SK-N-SH treated with all-trans-retinoic acid at 6 μM for 48 hours (cell line): ENCODE data around the gene FAM171A2.
"Not testable (repeated sequence)": the region's sequence is repeated elsewhere in the genome, so short reads cannot be mapped to it uniquely, and the experiment has no call there.

Experiments
- ATAC-seq: fragments of 200-7000 bp; cut with Tn5 transposase; 3 replicates; pipeline ENCODE4 v1.9.1; 2020; ENCODE audit warnings: mild to moderate bottlenecking, moderate library complexity
- ARNTL ChIP-seq: fragments of 450-650 bp; formaldehyde crosslinking; IDR thresholded peaks from 2 replicates; pipeline ENCODE4 v1.5.0; 2020; ENCODE audit warnings: low read depth, mild to moderate bottlenecking, moderate library complexity, borderline replicate concordance
- BACH2 ChIP-seq: fragments of 250-450 bp; sonication (Bioruptor Pico); IDR thresholded peaks from 2 replicates; pipeline ENCODE4 v1.9.0; 2021; ENCODE audit warnings: mild to moderate bottlenecking, borderline replicate concordance
- CSDC2 ChIP-seq: fragments of 250-450 bp; sonication (Bioruptor Pico); IDR thresholded peaks from 2 replicates; pipeline ENCODE4 v1.5.0; 2020; ENCODE audit warnings: mild to moderate bottlenecking, moderate library complexity
- GLIS3 ChIP-seq: fragments of 250-450 bp; sonication (Bioruptor Pico); IDR thresholded peaks from 2 replicates; pipeline ENCODE4 v1.5.0; 2020; ENCODE audit warnings: mild to moderate bottlenecking, moderate library complexity
- OSR1 ChIP-seq: fragments of 250-450 bp; sonication (Bioruptor Pico); IDR thresholded peaks from 2 replicates; pipeline ENCODE4 v1.8.0; 2022; ENCODE audit warnings: moderate library complexity, mild to moderate bottlenecking, inconsistent platforms
- PPARA ChIP-seq: fragments of 250-450 bp; sonication (Bioruptor Pico); IDR thresholded peaks from 2 replicates; pipeline ENCODE4 v1.5.0; 2020; ENCODE audit warnings: mild to moderate bottlenecking, borderline replicate concordance
- RARB ChIP-seq: fragments of 250-450 bp; sonication (Bioruptor Pico); IDR thresholded peaks from 2 replicates; pipeline ENCODE4 v1.8.0; 2021; ENCODE audit warnings: mild to moderate bottlenecking, moderate library complexity
- SNAI2 ChIP-seq: fragments of 250-450 bp; sonication (Bioruptor Pico); IDR thresholded peaks from 2 replicates; pipeline ENCODE4 v1.5.0; 2020; ENCODE audit warnings: mild to moderate bottlenecking, moderate library complexity
- TOX ChIP-seq: fragments of 250-450 bp; sonication (Bioruptor Pico); IDR thresholded peaks from 2 replicates; pipeline ENCODE4 v1.8.0; 2021; ENCODE audit warnings: mild to moderate bottlenecking, moderate library complexity, borderline replicate concordance
- ZFP3 ChIP-seq: fragments of 250-450 bp; sonication (Bioruptor Pico); IDR thresholded peaks from 2 replicates; pipeline ENCODE4 v1.5.0; 2020; ENCODE audit warnings: mild to moderate bottlenecking, moderate library complexity
- ZNF565 ChIP-seq: fragments of 450-650 bp; formaldehyde crosslinking; conservative IDR thresholded peaks from 2 replicates; pipeline ENCODE4 v1.5.0; 2020; ENCODE audit warnings: low read depth, mild to moderate bottlenecking, moderate library complexity
- ZNF70 ChIP-seq: fragments of 450-650 bp; formaldehyde crosslinking; IDR thresholded peaks from 2 replicates; pipeline ENCODE4 v1.5.0; 2020; ENCODE audit warnings: mild to moderate bottlenecking, moderate library complexity
- ZNF8 ChIP-seq: fragments of 450-650 bp; formaldehyde crosslinking; IDR thresholded peaks from 2 replicates; pipeline ENCODE4 v1.5.0; 2020; ENCODE audit warnings: mild to moderate bottlenecking, moderate library complexity
- TF ChIP-seq, protein P1 (sequence below): fragments of 250-450 bp; sonication (Bioruptor Pico); IDR thresholded peaks from 2 replicates; pipeline ENCODE4 v1.5.1; 2020; ENCODE audit warnings: low read depth, mild to moderate bottlenecking, moderate library complexity
- TF ChIP-seq, protein P2 (sequence below): fragments of 250-450 bp; sonication (Bioruptor Pico); IDR thresholded peaks from 2 replicates; pipeline ENCODE4 v1.8.0; 2020; ENCODE audit warnings: mild to moderate bottlenecking, moderate library complexity, borderline replicate concordance
- TF ChIP-seq, protein P3 (sequence below): fragments of 250-450 bp; sonication (Bioruptor Pico); IDR thresholded peaks from 2 replicates; pipeline ENCODE4 v1.8.0; 2021; ENCODE audit warnings: low read depth, mild to moderate bottlenecking, moderate library complexity, borderline replicate concordance
- TF ChIP-seq, protein P4 (sequence below): fragments of 250-450 bp; sonication (Bioruptor Pico); IDR thresholded peaks from 2 replicates; pipeline ENCODE4 v1.5.1; 2021; ENCODE audit warnings: mild to moderate bottlenecking, moderate library complexity

Gene FAM171A2

GRCh38 chr17:44372036-44372435, 8.4 kb upstream of the FAM171A2 start:
- TF ChIP-seq OSR1 (CRISPR knock-in tag) (no peak), ZNF70 (no peak), ARNTL (no peak), GLIS3 (CRISPR knock-in tag) (no peak), RARB (CRISPR knock-in tag) (no peak), BACH2 (no peak), ZNF565 (no peak), ZNF8 (CRISPR knock-in tag) (no peak)
- ATAC-seq, result no peak

DNA sequence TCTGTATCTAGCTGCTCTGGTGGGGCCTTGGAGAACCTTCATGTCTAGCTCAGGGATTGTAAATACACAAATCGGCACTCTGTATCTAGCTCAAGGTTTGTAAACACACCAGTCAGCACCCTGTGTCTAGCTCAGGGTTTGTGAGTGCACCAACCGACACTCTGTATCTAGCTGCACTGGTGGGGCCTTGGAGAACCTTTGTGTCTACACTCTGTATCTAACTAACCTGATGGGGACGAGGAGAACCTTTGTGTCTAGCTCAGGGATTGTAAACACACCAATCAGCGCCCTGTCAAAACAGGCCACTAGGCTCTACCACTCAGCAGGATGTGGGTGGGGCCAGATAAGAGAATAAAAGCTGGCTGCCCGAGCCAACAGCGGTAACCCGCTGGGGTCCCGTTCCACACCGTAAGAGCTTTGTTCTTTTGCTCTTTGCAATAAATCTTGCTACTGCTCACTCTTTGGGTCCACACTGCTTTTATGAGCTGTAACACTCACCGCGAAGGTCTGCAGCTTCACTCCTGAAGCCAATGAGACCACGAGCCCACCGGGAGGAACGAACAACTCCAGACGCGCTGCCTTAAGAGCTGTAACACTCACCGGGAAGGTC, 5.9 kb upstream of the FAM171A2 start:
- not testable (repeated sequence) for ATAC-seq

- ATAC-seq, result not testable (repeated sequence)
These were observed 5.0 kb upstream of the FAM171A2 start for GRCh38 chr17:44368391-44369243.

GRCh38 chr17:44367231-44367979, 3.8 kb upstream of the FAM171A2 start:
- no peak for ATAC-seq
- TF ChIP-seq OSR1 (CRISPR knock-in tag) (no peak), BACH2 (no peak), CSDC2 (CRISPR knock-in tag) (no peak), PPARA (CRISPR knock-in tag) (no peak), SNAI2 (CRISPR knock-in tag) (no peak), TOX (no peak), ZFP3 (CRISPR knock-in tag) (no peak), ZNF70 (no peak)
- TF ChIP-seq, protein P1, sequence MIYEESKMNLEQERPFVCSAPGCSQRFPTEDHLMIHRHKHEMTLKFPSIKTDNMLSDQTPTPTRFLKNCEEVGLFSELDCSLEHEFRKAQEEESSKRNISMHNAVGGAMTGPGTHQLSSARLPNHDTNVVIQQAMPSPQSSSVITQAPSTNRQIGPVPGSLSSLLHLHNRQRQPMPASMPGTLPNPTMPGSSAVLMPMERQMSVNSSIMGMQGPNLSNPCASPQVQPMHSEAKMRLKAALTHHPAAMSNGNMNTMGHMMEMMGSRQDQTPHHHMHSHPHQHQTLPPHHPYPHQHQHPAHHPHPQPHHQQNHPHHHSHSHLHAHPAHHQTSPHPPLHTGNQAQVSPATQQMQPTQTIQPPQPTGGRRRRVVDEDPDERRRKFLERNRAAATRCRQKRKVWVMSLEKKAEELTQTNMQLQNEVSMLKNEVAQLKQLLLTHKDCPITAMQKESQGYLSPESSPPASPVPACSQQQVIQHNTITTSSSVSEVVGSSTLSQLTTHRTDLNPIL, result no peak
- TF ChIP-seq, protein P2, sequence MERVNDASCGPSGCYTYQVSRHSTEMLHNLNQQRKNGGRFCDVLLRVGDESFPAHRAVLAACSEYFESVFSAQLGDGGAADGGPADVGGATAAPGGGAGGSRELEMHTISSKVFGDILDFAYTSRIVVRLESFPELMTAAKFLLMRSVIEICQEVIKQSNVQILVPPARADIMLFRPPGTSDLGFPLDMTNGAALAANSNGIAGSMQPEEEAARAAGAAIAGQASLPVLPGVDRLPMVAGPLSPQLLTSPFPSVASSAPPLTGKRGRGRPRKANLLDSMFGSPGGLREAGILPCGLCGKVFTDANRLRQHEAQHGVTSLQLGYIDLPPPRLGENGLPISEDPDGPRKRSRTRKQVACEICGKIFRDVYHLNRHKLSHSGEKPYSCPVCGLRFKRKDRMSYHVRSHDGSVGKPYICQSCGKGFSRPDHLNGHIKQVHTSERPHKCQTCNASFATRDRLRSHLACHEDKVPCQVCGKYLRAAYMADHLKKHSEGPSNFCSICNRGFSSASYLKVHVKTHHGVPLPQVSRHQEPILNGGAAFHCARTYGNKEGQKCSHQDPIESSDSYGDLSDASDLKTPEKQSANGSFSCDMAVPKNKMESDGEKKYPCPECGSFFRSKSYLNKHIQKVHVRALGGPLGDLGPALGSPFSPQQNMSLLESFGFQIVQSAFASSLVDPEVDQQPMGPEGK (CRISPR knock-in tag), result no peak
- TF ChIP-seq, all 23 proteins: peak for 0

GRCh38 chr17:44365051-44365450, 1.4 kb upstream of the FAM171A2 start:
- ATAC-seq, result not testable (repeated sequence)

DNA sequence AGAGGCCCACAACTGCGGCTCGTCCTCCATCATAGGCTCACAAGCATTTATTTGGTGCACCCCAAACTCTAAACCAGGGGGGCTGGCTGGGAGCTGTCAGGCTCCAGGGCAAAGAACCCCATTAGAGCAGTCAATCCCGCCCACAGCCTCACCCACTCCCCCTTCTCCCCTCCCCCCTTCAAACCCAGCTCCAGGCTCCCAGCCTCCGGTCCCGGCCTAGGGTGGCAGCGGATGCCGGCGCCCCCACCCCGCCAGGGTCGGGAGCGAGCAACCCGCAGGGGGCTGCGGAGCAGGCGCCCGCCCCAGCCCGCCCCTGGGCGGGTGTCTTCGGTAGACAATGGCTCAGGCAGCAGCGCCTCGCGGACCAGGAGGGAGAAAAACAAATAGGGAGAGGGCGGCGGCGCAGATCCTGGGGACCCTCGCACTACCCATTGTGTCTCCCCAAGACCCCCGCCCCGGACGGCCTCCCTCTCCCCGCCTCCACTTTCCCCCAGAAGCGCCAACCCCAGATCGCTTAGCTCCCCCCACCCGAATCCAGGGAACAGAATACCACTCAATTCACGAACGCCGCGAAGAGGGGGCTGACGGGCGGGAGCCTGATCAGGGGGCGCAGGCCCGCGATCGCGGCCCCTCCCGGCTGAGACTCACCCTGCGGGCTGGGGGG, 572 bp downstream of the FAM171A2 start:
- no peak for TF ChIP-seq RARB (CRISPR knock-in tag)
- no peak for TF ChIP-seq ARNTL
- TF ChIP-seq ZFP3 (CRISPR knock-in tag), result no peak
- TF ChIP-seq, protein P3, sequence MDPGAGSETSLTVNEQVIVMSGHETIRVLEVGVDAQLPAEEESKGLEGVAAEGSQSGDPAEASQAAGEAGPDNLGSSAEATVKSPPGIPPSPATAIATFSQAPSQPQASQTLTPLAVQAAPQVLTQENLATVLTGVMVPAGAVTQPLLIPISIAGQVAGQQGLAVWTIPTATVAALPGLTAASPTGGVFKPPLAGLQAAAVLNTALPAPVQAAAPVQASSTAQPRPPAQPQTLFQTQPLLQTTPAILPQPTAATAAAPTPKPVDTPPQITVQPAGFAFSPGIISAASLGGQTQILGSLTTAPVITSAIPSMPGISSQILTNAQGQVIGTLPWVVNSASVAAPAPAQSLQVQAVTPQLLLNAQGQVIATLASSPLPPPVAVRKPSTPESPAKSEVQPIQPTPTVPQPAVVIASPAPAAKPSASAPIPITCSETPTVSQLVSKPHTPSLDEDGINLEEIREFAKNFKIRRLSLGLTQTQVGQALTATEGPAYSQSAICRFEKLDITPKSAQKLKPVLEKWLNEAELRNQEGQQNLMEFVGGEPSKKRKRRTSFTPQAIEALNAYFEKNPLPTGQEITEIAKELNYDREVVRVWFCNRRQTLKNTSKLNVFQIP, result no peak
- no peak for TF ChIP-seq ZNF8 (CRISPR knock-in tag)
- TF ChIP-seq, protein P4, sequence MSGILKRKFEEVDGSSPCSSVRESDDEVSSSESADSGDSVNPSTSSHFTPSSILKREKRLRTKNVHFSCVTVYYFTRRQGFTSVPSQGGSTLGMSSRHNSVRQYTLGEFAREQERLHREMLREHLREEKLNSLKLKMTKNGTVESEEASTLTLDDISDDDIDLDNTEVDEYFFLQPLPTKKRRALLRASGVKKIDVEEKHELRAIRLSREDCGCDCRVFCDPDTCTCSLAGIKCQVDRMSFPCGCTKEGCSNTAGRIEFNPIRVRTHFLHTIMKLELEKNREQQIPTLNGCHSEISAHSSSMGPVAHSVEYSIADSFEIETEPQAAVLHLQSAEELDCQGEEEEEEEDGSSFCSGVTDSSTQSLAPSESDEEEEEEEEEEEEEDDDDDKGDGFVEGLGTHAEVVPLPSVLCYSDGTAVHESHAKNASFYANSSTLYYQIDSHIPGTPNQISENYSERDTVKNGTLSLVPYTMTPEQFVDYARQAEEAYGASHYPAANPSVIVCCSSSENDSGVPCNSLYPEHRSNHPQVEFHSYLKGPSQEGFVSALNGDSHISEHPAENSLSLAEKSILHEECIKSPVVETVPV (CRISPR knock-in tag), result no peak
- TF ChIP-seq ZNF565, result no peak
- TF ChIP-seq TOX, result no peak
- no peak for TF ChIP-seq BACH2
- peak; percentile 65 for ATAC-seq
